ENCODE data around the gene SETD2.

DNA sequence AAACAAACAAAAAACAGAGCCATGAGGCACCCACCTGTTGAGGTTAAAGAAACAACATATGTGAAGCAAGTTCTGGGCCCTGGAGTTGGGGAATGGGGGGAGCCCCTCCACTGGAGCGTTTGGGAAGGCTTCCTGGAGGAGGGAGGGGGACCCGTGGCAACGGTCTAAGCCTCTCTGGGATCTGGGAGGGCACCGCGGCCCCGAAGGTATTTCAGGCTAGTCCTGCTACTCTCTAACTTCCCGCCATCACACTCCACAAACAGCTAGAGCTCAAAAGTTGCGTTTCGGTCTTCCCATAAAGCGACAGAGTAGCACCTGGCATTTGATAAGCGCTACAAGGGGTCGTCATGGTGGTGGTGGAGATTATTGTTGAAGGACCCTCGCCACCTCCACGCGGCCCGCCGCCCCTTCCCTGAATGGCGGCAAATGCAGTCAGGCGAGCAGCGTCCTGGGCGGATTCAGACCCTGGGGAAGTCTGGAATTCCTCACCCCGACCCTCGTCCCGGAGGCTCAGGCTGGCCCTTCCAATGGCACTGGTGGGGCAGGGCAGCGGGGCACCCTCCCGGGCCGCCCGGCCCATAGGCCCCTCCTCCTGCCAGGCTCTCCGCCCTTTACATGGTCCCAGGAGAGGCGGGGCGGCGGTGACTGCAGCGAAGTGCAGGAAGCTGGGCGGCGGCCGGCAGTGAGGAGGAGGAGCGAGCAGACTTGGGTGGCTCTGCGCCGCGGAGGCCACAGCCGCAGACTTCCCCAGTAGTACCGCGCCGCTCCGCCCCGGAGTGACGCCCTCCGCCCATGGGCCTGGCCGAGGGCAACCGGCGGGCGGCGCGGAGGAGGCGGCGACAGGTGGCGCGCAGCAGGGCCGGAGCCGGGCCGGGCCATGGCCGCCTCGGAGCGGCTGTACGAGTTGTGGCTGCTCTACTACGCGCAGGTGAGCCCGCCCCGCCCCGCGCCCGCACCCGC lies 184.6 kb downstream of the SETD2 start, which contains the start of gene NBEAL2:
- TF ChIP-seq, protein P1, sequence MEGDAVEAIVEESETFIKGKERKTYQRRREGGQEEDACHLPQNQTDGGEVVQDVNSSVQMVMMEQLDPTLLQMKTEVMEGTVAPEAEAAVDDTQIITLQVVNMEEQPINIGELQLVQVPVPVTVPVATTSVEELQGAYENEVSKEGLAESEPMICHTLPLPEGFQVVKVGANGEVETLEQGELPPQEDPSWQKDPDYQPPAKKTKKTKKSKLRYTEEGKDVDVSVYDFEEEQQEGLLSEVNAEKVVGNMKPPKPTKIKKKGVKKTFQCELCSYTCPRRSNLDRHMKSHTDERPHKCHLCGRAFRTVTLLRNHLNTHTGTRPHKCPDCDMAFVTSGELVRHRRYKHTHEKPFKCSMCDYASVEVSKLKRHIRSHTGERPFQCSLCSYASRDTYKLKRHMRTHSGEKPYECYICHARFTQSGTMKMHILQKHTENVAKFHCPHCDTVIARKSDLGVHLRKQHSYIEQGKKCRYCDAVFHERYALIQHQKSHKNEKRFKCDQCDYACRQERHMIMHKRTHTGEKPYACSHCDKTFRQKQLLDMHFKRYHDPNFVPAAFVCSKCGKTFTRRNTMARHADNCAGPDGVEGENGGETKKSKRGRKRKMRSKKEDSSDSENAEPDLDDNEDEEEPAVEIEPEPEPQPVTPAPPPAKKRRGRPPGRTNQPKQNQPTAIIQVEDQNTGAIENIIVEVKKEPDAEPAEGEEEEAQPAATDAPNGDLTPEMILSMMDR (IDR thresholded peaks at IDR 0.05; ENCODE audit: low read depth, low read length, missing input control): no peak
- peak; percentile 44 to 66 for TF ChIP-seq RAD21 (IDR thresholded peaks at IDR 0.05)
- TF ChIP-seq, protein P2, sequence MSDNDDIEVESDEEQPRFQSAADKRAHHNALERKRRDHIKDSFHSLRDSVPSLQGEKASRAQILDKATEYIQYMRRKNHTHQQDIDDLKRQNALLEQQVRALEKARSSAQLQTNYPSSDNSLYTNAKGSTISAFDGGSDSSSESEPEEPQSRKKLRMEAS (IDR thresholded peaks at IDR 0.05): no peak
- no peak for TF ChIP-seq EGR1 (IDR thresholded peaks at IDR 0.05; ENCODE audit: low read depth in 2 of 2)
- TF ChIP-seq YY1 (IDR thresholded peaks at IDR 0.05): peak; percentile 85
- TF ChIP-seq, protein P3, sequence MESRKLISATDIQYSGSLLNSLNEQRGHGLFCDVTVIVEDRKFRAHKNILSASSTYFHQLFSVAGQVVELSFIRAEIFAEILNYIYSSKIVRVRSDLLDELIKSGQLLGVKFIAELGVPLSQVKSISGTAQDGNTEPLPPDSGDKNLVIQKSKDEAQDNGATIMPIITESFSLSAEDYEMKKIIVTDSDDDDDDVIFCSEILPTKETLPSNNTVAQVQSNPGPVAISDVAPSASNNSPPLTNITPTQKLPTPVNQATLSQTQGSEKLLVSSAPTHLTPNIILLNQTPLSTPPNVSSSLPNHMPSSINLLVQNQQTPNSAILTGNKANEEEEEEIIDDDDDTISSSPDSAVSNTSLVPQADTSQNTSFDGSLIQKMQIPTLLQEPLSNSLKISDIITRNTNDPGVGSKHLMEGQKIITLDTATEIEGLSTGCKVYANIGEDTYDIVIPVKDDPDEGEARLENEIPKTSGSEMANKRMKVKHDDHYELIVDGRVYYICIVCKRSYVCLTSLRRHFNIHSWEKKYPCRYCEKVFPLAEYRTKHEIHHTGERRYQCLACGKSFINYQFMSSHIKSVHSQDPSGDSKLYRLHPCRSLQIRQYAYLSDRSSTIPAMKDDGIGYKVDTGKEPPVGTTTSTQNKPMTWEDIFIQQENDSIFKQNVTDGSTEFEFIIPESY (IDR thresholded peaks at IDR 0.05): no peak
- TF ChIP-seq, protein P4, sequence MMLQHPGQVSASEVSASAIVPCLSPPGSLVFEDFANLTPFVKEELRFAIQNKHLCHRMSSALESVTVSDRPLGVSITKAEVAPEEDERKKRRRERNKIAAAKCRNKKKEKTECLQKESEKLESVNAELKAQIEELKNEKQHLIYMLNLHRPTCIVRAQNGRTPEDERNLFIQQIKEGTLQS (IDR thresholded peaks at IDR 0.05): no peak
- TF ChIP-seq, protein P5, sequence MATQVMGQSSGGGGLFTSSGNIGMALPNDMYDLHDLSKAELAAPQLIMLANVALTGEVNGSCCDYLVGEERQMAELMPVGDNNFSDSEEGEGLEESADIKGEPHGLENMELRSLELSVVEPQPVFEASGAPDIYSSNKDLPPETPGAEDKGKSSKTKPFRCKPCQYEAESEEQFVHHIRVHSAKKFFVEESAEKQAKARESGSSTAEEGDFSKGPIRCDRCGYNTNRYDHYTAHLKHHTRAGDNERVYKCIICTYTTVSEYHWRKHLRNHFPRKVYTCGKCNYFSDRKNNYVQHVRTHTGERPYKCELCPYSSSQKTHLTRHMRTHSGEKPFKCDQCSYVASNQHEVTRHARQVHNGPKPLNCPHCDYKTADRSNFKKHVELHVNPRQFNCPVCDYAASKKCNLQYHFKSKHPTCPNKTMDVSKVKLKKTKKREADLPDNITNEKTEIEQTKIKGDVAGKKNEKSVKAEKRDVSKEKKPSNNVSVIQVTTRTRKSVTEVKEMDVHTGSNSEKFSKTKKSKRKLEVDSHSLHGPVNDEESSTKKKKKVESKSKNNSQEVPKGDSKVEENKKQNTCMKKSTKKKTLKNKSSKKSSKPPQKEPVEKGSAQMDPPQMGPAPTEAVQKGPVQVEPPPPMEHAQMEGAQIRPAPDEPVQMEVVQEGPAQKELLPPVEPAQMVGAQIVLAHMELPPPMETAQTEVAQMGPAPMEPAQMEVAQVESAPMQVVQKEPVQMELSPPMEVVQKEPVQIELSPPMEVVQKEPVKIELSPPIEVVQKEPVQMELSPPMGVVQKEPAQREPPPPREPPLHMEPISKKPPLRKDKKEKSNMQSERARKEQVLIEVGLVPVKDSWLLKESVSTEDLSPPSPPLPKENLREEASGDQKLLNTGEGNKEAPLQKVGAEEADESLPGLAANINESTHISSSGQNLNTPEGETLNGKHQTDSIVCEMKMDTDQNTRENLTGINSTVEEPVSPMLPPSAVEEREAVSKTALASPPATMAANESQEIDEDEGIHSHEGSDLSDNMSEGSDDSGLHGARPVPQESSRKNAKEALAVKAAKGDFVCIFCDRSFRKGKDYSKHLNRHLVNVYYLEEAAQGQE (IDR thresholded peaks at IDR 0.05): peak; percentile 75
- TF ChIP-seq SP1 (IDR thresholded peaks at IDR 0.05): peak; percentile 73
- TF ChIP-seq TAF1 (conservative IDR thresholded peaks at IDR 0.05): peak; percentile 68
- TF ChIP-seq JUND (IDR thresholded peaks at IDR 0.05): no peak
- peak; percentile 44 to 55 for TF ChIP-seq RXRA (IDR thresholded peaks at IDR 0.05)
- TF ChIP-seq GABPA (IDR thresholded peaks at IDR 0.05 in 1 of 2, conservative IDR thresholded peaks at IDR 0.05 in 1 of 2): peak in 1 of 2 donors; percentile 51
